ENCODE data around the gene LIME1.

LIME1 gene

DNA sequence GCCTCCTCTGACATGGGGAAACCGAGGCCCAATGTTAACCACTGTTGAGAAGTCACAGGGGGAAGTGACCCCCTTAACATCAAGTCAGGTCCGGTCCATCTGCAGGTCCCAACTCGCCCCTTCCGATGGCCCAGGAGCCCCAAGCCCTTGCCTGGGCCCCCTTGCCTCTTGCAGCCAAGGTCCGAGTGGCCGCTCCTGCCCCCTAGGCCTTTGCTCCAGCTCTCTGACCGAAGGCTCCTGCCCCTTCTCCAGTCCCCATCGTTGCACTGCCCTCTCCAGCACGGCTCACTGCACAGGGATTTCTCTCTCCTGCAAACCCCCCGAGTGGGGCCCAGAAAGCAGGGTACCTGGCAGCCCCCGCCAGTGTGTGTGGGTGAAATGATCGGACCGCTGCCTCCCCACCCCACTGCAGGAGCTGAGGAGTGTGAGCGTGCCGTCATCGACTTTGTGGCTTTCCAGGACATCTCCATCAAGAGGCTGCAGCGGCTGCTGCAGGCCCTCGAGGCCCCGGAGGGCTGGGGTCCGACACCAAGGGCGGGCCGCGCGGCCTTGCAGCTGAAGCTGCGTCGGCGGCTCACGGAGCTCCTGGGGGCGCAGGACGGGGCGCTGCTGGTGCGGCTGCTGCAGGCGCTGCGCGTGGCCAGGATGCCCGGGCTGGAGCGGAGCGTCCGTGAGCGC lies 38.5 kb upstream of the LIME1 start:
- TF ChIP-seq, protein P1, sequence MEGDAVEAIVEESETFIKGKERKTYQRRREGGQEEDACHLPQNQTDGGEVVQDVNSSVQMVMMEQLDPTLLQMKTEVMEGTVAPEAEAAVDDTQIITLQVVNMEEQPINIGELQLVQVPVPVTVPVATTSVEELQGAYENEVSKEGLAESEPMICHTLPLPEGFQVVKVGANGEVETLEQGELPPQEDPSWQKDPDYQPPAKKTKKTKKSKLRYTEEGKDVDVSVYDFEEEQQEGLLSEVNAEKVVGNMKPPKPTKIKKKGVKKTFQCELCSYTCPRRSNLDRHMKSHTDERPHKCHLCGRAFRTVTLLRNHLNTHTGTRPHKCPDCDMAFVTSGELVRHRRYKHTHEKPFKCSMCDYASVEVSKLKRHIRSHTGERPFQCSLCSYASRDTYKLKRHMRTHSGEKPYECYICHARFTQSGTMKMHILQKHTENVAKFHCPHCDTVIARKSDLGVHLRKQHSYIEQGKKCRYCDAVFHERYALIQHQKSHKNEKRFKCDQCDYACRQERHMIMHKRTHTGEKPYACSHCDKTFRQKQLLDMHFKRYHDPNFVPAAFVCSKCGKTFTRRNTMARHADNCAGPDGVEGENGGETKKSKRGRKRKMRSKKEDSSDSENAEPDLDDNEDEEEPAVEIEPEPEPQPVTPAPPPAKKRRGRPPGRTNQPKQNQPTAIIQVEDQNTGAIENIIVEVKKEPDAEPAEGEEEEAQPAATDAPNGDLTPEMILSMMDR (IDR thresholded peaks at IDR 0.05; ENCODE audit: low read depth, low read length), result no peak
- H3K4me3 ChIP-seq (replicated peaks in 1 of 2; ENCODE audit: low read depth in 2 of 2, low read length in 2 of 2), result no peak overlapping the region
- no peak for DNase-seq (ENCODE audit: low read depth in 2 of 2)

DNA sequence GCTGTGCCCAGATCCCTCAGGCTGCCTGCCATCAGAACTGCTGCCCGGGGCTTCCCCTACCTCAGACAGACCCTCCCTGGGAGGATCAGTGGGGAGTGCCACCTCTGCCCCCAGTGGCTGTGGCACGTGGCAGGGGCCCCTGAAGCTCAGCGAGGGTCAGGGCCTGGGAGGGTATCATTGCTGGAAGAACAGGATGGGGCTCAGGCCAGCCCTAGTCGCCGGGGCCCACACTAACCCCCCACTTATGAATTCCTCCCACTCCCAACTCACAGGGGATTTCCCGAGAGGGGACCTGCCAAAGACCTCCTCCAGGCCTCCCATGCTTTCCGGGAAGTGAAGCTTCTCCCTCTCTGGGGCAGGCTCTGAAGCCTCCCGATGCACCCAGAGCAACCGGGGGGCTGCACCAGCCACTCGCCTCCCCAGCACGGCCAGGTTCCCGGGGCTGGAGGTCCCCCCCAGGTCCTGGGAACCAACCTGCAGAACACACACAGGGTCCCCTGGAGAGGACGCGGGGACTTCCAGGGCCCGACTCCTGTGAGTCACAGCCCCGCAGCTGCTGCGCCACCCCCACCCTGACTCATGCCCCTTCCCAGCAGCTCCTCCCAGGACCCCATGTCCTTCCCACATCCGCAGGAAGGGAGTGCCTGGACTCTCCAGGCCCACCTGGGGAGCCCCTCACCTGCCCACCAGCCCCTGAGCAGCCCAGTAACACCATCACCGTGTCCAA lies 37.6 kb upstream of the LIME1 start:
- H3K4me3 ChIP-seq (replicated peaks in 1 of 2; ENCODE audit: low read depth in 2 of 2, low read length in 2 of 2), result peak overlapping the region in 1 of 2 donors; percentile 18
- DNase-seq (ENCODE audit: low read depth in 2 of 2), result peak; percentile 86 to 95
- TF ChIP-seq, protein P1 (IDR thresholded peaks at IDR 0.05; ENCODE audit: low read depth, low read length), result no peak

DNA sequence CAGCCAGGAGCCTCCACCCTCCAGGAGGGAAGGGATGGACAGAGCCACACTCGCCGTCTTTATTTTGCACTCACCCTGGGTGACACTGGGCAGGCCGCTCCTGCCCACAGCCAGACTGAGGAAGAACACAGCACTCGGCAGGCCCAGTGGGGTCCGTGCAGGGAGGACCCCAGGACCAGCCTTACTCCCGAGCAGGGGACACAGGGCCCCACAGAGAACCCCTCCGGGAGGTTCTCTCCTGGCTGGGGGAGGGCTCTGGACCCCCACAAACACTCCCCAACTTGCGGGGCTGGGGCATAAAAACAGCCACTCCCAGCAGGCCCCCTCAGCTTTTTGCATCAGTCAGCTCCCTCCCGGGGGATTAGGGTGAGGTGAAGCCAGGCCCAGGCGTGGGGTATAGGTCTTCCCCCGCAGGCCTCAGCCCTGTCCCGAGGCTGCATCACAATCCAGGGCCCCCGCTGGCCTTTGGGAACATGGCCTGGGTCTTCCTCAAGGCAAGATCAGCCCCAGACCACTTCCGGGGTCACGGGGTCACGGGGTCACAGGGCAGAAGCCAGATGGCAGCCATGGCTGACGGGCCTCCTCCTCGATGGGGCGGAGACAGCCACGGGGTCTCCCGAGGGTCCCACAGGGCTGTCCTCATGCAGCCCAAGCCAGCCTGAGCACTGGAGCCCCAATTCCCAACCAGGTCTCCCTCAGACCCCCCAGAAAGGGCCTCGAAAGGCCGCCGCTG lies 36.8 kb upstream of the LIME1 start:
- no peak overlapping the region for H3K4me3 ChIP-seq (replicated peaks in 1 of 2; ENCODE audit: low read depth in 2 of 2, low read length in 2 of 2)
- TF ChIP-seq, protein P1 (IDR thresholded peaks at IDR 0.05; ENCODE audit: low read depth, low read length), result no peak
- no peak for DNase-seq (ENCODE audit: low read depth in 2 of 2)

DNA sequence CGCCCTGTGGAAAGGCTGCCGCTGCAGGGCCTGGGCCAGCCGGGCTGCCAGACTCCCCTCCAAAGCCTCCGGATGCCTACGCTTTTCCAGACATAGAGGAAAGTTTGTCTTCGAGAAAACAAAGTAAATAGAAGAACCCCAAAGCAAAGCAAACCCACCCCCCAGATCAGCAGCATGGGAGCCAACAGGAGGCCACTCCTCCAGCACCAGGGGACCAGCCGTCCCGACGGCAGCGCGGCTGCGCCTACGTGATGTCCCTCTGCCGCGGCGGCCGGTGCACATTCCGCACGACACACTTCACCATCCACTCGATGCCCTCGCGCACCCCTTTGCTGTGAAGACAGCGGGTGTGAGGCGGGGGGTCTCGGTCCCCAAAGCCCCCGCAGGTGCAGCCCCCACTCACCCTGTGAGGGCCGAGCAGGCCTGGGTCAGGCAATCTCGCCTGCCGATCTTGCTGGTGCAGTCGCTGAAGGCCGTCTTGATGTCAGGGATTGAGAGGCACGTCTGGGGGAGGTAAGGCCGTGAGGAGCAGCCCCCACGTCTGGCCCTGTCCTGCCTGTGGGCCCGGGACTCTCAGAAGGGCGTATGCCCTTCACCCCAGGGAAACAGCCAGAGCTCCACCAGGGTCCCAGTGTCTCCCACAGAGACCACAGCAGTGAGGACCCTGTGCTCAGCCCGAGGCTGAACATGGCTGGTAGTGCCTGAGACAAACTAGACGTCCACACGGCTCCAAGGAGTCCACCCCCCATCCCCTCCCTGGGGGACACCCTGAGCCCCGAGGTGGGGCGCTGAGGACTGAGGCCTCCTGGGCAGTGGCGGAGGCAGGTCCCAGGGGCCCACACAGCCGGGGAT lies 36.0 kb upstream of the LIME1 start:
- H3K4me3 ChIP-seq (replicated peaks in 1 of 2; ENCODE audit: low read depth in 2 of 2, low read length in 2 of 2), result no peak overlapping the region
- TF ChIP-seq, protein P1 (IDR thresholded peaks at IDR 0.05; ENCODE audit: low read depth, low read length), result no peak
- no peak for DNase-seq (ENCODE audit: low read depth in 2 of 2)

GRCh38 chr20:63701051-63701328 lies 35.5 kb upstream of the LIME1 start:
- DNase-seq (ENCODE audit: low read depth in 2 of 2), result no peak
- TF ChIP-seq, protein P1 (IDR thresholded peaks at IDR 0.05; ENCODE audit: low read depth, low read length), result no peak

DNA sequence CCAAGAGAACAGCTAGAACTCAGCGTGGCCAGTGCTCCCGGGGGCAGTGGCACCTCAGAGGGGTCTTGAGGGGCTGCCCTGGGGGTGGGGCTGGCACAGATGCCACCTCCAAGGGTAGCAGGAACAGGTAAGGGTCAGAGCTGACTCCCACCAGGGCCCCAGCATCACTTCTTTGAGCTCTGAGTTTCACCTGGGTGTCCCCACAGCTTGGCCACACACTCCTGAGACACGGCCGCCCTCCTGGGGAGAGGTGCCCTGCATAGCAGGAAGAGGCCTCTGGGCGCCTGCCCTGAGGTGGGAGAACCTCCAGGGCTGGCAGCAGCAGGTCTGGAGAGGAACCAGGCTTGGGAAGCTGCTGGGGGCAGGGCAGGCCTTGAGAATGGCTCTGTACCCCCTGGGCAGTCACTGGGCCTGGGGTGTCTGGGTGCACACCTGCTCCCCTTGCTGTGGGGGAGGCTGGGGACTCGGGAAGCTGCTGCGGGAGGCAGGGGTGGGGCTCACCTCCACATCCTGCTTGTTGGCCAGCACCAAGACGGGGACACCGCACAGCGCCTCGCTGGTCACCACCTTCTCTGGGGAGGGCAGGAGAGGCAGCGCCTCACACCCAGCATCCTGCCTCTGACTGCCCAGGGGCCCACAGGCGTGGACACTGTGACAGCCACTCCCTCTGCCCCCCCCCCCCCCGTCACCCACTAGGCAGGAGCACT lies 35.0 kb upstream of the LIME1 start:
- no peak for DNase-seq (ENCODE audit: low read depth in 2 of 2)
- no peak overlapping the region for H3K4me3 ChIP-seq (replicated peaks in 1 of 2; ENCODE audit: low read depth in 2 of 2, low read length in 2 of 2)
- TF ChIP-seq, protein P1 (IDR thresholded peaks at IDR 0.05; ENCODE audit: low read depth, low read length), result no peak

More at GRCh38 chr20:63701051-63701328, 35.5 kb upstream of the LIME1 start:
- no peak overlapping the region for H3K4me3 ChIP-seq (replicated peaks in 1 of 2; ENCODE audit: low read depth in 2 of 2, low read length in 2 of 2)

All from cardiac fibroblast (primary cell).